ENCODE measurements around the gene RPL23. TPM values are rescaled to one million over a fixed set of nuclear protein-coding genes. Genes with fewer than 3 reads are reported as not detected.
A peak's percentile ranks its signal among the peaks of the same experiment; 100 is the strongest.

Gene RPL23
- total RNA-seq, 1 experiment from 2014 or later, result 1,631 TPM

- no peak for TF ChIP-seq RAD21 (IDR thresholded peaks at IDR 0.05; ENCODE audit: low read depth)
- TF ChIP-seq POLR2AphosphoS5 (IDR thresholded peaks at IDR 0.05; ENCODE audit: low read depth, low read length), result peak; percentile 43; the same call in 1 of the 2 replicates
- no peak for TF ChIP-seq SP1 (IDR thresholded peaks at IDR 0.05; ENCODE audit: low read depth)
- TF ChIP-seq EZH2 (IDR thresholded peaks at IDR 0.05), result no peak
- no peak for TF ChIP-seq YY1 (IDR thresholded peaks at IDR 0.05; ENCODE audit: extremely low read depth, insufficient replicate concordance, low read depth, low read length)
- TF ChIP-seq ATF3 (IDR thresholded peaks at IDR 0.05), result no peak
- TF ChIP-seq EGR1 (IDR thresholded peaks at IDR 0.05; ENCODE audit: low read depth), result no peak
- no peak for TF ChIP-seq CBX3 (IDR thresholded peaks at IDR 0.05; ENCODE audit: low read depth)
- no peaks in the 10 kb centered on the region for H3K9me2 ChIP-seq (ENCODE audit: insufficient read depth)
- no peaks in the 10 kb centered on the region for H3K9me3 ChIP-seq (ENCODE audit: control insufficient read depth in 1 of 2, insufficient read depth in 1 of 2, low read depth in 1 of 2, low read length in 2 of 2)
- H3K9ac ChIP-seq (ENCODE audit: low read length), result no peak overlapping the region
- POLR2A ChIA-PET, result interaction anchor here (0.6 to 3.2 kb wide), 5 partner anchors 11 to 171 kb away, joined by 3 to 15 read pairs (median 3); partner anchors contain the start of gene LASP1
- H3K4me1 ChIP-seq (ENCODE audit: control insufficient read depth in 1 of 2, insufficient read depth in 2 of 2, low read length in 2 of 2), result peaks cover 9 to 25% of the 10 kb centered on the region in 2 experiments; a peak in 3 of 4 replicates
- no peak overlapping the region for H2AFZ ChIP-seq (ENCODE audit: low read depth, low read length, poor library complexity, severe bottlenecking)
- no TSS peak for BruUV-seq (replicated peaks)
- CTCF ChIA-PET, result no interaction called here
- ATAC-seq, result no peak; the same call in 1 of the 2 replicates
- H3K4me2 ChIP-seq (ENCODE audit: low read length), result no peak overlapping the region
- intact Hi-C loops (cut with micrococcal nuclease), result no loop called here
- H4K20me1 ChIP-seq (ENCODE audit: insufficient read depth), result peaks cover 32% of the 10 kb centered on the region; the same call in 1 of the 2 replicates
- H3K36me3 ChIP-seq (ENCODE audit: control insufficient read depth in 1 of 2, insufficient read depth in 2 of 2, low read length in 2 of 2), result peaks cover 44 to 56% of the 10 kb centered on the region in 2 experiments
- H3K79me2 ChIP-seq (ENCODE audit: insufficient read depth, low read length), result peaks cover 48% of the 10 kb centered on the region
- DNase-seq (ENCODE audit: low read depth, low spot score), result no peak
- no peak overlapping the region for H3K4me3 ChIP-seq (replicated peaks in 1 of 2; ENCODE audit: low read depth in 1 of 2, low read length in 2 of 2)
- H3K27ac ChIP-seq (ENCODE audit: low read depth, low read length), result peak overlapping the region; percentile 16; the same call in 1 of the 2 replicates
- no peaks in the 10 kb centered on the region for H3K27me3 ChIP-seq (ENCODE audit: insufficient read depth, low read length)
- RAD21 ChIA-PET (ENCODE audit: low non-redundant PET in 1 of 2, low total read pairs in 2 of 2, uncharacterized antibody in 2 of 2, unreplicated experiment in 2 of 2), result no interaction called here
Measured at GRCh38 chr17:38848557-38848891, 5.0 kb downstream of the RPL23 start.

GRCh38 chr17:38844261-38844757 lies 9.2 kb downstream of the RPL23 start:
- Histone ChIP-seq H2AFZ (ENCODE audit: low read depth, low read length, poor library complexity, severe bottlenecking) (no peak overlapping the region), H3K9ac (ENCODE audit: low read length) (no peak overlapping the region), H3K4me1 (ENCODE audit: control insufficient read depth in 1 of 2, insufficient read depth in 2 of 2, low read length in 2 of 2) (peaks cover 0 to 3% of the 10 kb centered on the region in 2 experiments; a peak in 1 of 4 replicates), H3K36me3 (ENCODE audit: control insufficient read depth in 1 of 2, insufficient read depth in 2 of 2, low read length in 2 of 2) (peaks cover 12 to 18% of the 10 kb centered on the region in 2 experiments; a peak in 3 of 4 replicates), H3K4me2 (ENCODE audit: low read length) (no peak overlapping the region), H3K79me2 (ENCODE audit: insufficient read depth, low read length) (peaks cover 6% of the 10 kb centered on the region; the same call in 1 of the 2 replicates), H3K27me3 (ENCODE audit: insufficient read depth, low read length) (no peaks in the 10 kb centered on the region), H3K4me3 (replicated peaks in 1 of 2; ENCODE audit: low read depth in 1 of 2, low read length in 2 of 2) (no peak overlapping the region), H3K27ac (ENCODE audit: low read depth, low read length) (peak overlapping the region; percentile 17; the same call in 1 of the 2 replicates), H3K9me2 (ENCODE audit: insufficient read depth) (no peaks in the 10 kb centered on the region), H3K9me3 (ENCODE audit: control insufficient read depth in 1 of 2, insufficient read depth in 1 of 2, low read depth in 1 of 2, low read length in 2 of 2) (no peaks in the 10 kb centered on the region), H4K20me1 (ENCODE audit: insufficient read depth) (peaks cover under 1% of the 10 kb centered on the region; the same call in 1 of the 2 replicates)
- ATAC-seq (no peak), DNase-seq (ENCODE audit: low read depth, low spot score) (no peak)
- ChIA-PET RAD21 (ENCODE audit: low non-redundant PET in 1 of 2, low total read pairs in 2 of 2, uncharacterized antibody in 2 of 2, unreplicated experiment in 2 of 2) (no interaction called here), CTCF (no interaction called here), POLR2A (interaction anchor here (0.6 to 2.7 kb wide), 4 partner anchors 9 to 73 kb away, joined by 3 to 22 read pairs (median 4); partner anchors contain the start of genes LASP1 and RPL23)
- BruUV-seq (replicated peaks), result no TSS peak
- intact Hi-C loops (cut with micrococcal nuclease), result no loop called here
- no peak for TF ChIP-seq POLR2A (IDR thresholded peaks at IDR 0.05; ENCODE audit: borderline replicate concordance, extremely low read depth, insufficient read depth, insufficient read length)
- no peak for TF ChIP-seq ELF1 (IDR thresholded peaks at IDR 0.05; ENCODE audit: borderline replicate concordance, low read depth)
- 0 out of 2 replicates have a peak, but pooled peaks have one; percentile 8 for TF ChIP-seq POLR2AphosphoS5 (IDR thresholded peaks at IDR 0.05; ENCODE audit: low read depth, low read length)
